K562 (cell line): ENCODE measurements around the gene PDZD8. TPM values are rescaled to one million over a fixed set of nuclear protein-coding genes. Genes with fewer than 3 reads are reported as not detected.
A peak's percentile ranks its signal among the peaks of the same experiment; 100 is the strongest.

Experiments
- ARID1B ChIP-seq: fragments of 450-650 bp; IDR thresholded peaks from 2 replicates; pipeline ENCODE4 v1.6.1; 2016; ENCODE audit warnings: antibody characterized with exemption, mild to moderate bottlenecking, inconsistent platforms
- ARID3A ChIP-seq: IDR thresholded peaks from 2 replicates; pipeline ENCODE4 v1.6.1; 2012; ENCODE audit warnings: low read depth, low read length, improper control_type of control experiment, borderline replicate concordance
- C11orf30 ChIP-seq: fragments of 450-650 bp; IDR thresholded peaks from 2 replicates; pipeline ENCODE4 v1.6.1; 2016; ENCODE audit warnings: low read depth, mild to moderate bottlenecking
- CREM ChIP-seq: IDR thresholded peaks from 2 replicates; pipeline ENCODE4 v1.6.1; 2014; ENCODE audit warnings: antibody characterized with exemption, low read depth
- CTCFL ChIP-seq: IDR thresholded peaks from 2 replicates; pipeline ENCODE4 v1.6.1; 2011; ENCODE audit warnings: borderline replicate concordance, low read depth, mild to moderate bottlenecking, moderate library complexity, low read length; ENCODE audit not compliant: insufficient read depth, poor library complexity, severe bottlenecking
- DACH1 ChIP-seq: fragments of 450-650 bp; IDR thresholded peaks from 2 replicates; pipeline ENCODE4 v1.6.1; 2018; ENCODE audit not compliant: partially characterized antibody
- GABPB2 ChIP-seq: fragments of 250-450 bp; sonication (Bioruptor Pico); conservative IDR thresholded peaks from 2 replicates; pipeline ENCODE4 v1.5.1; 2021; ENCODE audit warnings: mild to moderate bottlenecking
- JUND ChIP-seq, 2 experiments: IDR thresholded peaks; 2 replicates in 1 of 2; 3 replicates in 1 of 2; pipeline ENCODE4 v1.6.1; 2011; ENCODE audit warnings: borderline replicate concordance in 2 of 2, low read depth in 2 of 2, low read length in 2 of 2, improper control_type of control experiment in 1 of 2, missing biosample characterization in 1 of 2, missing genetic modification characterization in 1 of 2, missing genetic modification reagents in 1 of 2
- L3MBTL2 ChIP-seq: fragments of 450-650 bp; IDR thresholded peaks from 2 replicates; pipeline ENCODE4 v1.6.1; 2016; ENCODE audit warnings: mild to moderate bottlenecking, moderate library complexity
- MAZ ChIP-seq, 2 experiments: fragments of 450-650 bp in 1 of 2; sonication (generic) in 1 of 2; formaldehyde crosslinking; IDR thresholded peaks in 1 of 2; conservative IDR thresholded peaks in 1 of 2; 2 replicates each; pipeline versions ENCODE4 v1.4.0 to v1.5.0; 2020; ENCODE audit warnings: mild to moderate bottlenecking in 1 of 2, missing genetic modification reagents in 1 of 2
- NFE2L1 ChIP-seq: fragments of 450-650 bp; IDR thresholded peaks from 2 replicates; pipeline ENCODE4 v1.6.1; 2016; ENCODE audit warnings: missing genetic modification characterization, low read depth, mild to moderate bottlenecking, missing compliant biosample characterization, moderate library complexity, borderline replicate concordance
- PTRF ChIP-seq: fragments of 450-650 bp; IDR thresholded peaks from 2 replicates; pipeline ENCODE4 v1.6.1; 2016; ENCODE audit warnings: mild to moderate bottlenecking, missing genetic modification characterization, missing compliant biosample characterization
- RB1 ChIP-seq: fragments of 450-650 bp; IDR thresholded peaks from 2 replicates; pipeline ENCODE4 v1.6.1; 2017; ENCODE audit warnings: low read depth, mild to moderate bottlenecking
- RNF2 ChIP-seq: sonication (generic); IDR thresholded peaks from 2 replicates; pipeline ENCODE4 v1.6.1; 2016
- SREBF2 ChIP-seq: sonication (generic); formaldehyde crosslinking; IDR thresholded peaks from 2 replicates; pipeline ENCODE4 v1.4.0; 2020; ENCODE audit warnings: mild to moderate bottlenecking, missing genetic modification reagents
- TAF15 ChIP-seq: fragments of 200-400 bp; formaldehyde crosslinking; IDR thresholded peaks from 2 replicates; pipeline ENCODE4 v1.6.1; 2017; ENCODE audit warnings: mild to moderate bottlenecking, low read depth, low read length, moderate library complexity
- THRAP3 ChIP-seq: fragments of 450-650 bp; IDR thresholded peaks from 2 replicates; pipeline ENCODE4 v1.6.1; 2016; ENCODE audit warnings: mild to moderate bottlenecking, inconsistent platforms, borderline replicate concordance
- ZNF444 ChIP-seq: fragments of 250-450 bp; sonication (Bioruptor Pico); IDR thresholded peaks from 2 replicates; pipeline ENCODE4 v1.4.0; 2020; ENCODE audit warnings: mild to moderate bottlenecking, moderate library complexity
- ZNF75A ChIP-seq: fragments of 450-650 bp; formaldehyde crosslinking; IDR thresholded peaks from 2 replicates; pipeline ENCODE4 v1.4.0; 2020; ENCODE audit warnings: mild to moderate bottlenecking
- polyA plus RNA-seq, 8 experiments: library from polyadenylated mRNA; depleted of rRNA in 4 of 8; stranded (reverse) in 5 of 8; unstranded in 3 of 8; fragments of >200 nt; fragmentation: Nextera tagmentation in 2 of 8; fragmentation: Illumina TruSeq in 1 of 8; extraction: Ambion mirVana in 2 of 8; extraction: Trizol in 1 of 8; gene quantifications; 2 replicates each; pipeline versions ENCODE4 v1.2.1 to v1.2.3, GENCODE V29; 2011 to 2014; ENCODE audit warnings: inconsistent platforms in 1 of 8, missing spikeins in 1 of 8
- total RNA-seq, 7 experiments: library from RNA; depleted of rRNA in 6 of 7; stranded (reverse); fragments of >200 nt in 6 of 7; fragmentation: Illumina TruSeq in 2 of 7; extraction: Trizol in 2 of 7; gene quantifications; 2 replicates each; pipeline versions ENCODE4 v1.2.1 to v1.2.3, GENCODE V29; 2011 to 2021; ENCODE audit warnings: low replicate concordance in 1 of 7
- TF ChIP-seq, protein P1 (sequence below): sonication (generic); formaldehyde crosslinking; IDR thresholded peaks from 2 replicates; pipeline ENCODE4 v1.8.0; 2022; ENCODE audit warnings: missing genetic modification reagents, mild to moderate bottlenecking, borderline replicate concordance
- TF ChIP-seq, protein P2 (sequence below): fragments of 450-650 bp; IDR thresholded peaks from 2 replicates; pipeline ENCODE4 v1.6.1; 2017; ENCODE audit warnings: mild to moderate bottlenecking, moderate library complexity

Gene PDZD8
- total and polyA plus RNA-seq, 9 of the 15 experiments (the other 6 are each of a cell fraction or from before 2014, with no cell fraction given) = 5.5 to 53.4 (median 36.8) TPM

DNA sequence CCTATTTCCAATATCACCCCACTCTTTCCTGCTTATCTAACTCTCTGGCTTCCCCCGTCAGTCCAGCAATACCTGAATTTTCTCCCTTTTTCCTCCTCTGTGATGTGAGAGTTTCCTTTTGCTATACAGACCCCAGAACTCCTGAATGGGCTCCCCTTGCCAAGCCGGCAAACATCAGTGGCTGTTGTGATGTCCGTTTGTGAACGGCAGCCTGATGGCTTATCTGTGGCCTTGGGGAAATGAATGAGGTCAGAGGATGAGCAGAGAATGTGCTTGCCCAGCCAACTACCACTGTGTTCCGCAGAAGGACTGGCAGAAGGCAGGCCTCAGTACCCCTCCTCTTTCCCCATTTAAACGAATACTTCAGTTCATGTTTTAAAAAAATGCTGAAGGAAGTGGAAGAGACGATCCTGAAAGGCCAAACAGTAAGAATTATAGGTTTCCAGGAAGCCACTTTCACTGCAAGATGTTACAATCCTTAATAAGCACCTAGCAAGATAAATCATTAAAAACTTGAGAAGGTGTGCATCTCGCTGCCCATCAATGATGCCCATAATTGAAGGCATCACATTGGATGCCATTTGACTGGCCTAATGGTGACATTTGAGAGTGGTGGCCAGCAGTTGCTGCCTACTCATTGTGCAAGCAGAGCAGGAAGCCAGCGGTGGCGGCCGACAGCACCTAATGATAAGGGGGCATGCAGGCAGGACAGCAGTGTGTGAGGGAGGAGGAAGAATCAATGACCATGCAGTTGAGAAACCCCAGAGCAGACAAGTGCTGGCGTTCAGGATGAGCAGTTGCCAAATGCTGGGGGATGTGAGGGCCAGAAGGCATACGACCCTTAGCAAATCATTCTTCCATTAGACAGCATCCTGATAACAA, 102.8 kb downstream of the PDZD8 start (continued):
- peak; percentile 66; the same call in 1 of the 2 replicates for TF ChIP-seq RNF2
- TF ChIP-seq CREM = 0 out of 2 replicates have a peak, but pooled peaks have one; percentile 41
- TF ChIP-seq GABPB2 = no peak
- TF ChIP-seq THRAP3 = no peak
- no peak for TF ChIP-seq NFE2L1 (tag)
- no peak for TF ChIP-seq SREBF2 (CRISPR knock-in tag)
- no peak for TF ChIP-seq TAF15
- TF ChIP-seq, protein P1, sequence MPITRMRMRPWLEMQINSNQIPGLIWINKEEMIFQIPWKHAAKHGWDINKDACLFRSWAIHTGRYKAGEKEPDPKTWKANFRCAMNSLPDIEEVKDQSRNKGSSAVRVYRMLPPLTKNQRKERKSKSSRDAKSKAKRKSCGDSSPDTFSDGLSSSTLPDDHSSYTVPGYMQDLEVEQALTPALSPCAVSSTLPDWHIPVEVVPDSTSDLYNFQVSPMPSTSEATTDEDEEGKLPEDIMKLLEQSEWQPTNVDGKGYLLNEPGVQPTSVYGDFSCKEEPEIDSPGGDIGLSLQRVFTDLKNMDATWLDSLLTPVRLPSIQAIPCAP (CRISPR knock-in tag) = no peak
- no peak for TF ChIP-seq DACH1
- TF ChIP-seq, protein P2, sequence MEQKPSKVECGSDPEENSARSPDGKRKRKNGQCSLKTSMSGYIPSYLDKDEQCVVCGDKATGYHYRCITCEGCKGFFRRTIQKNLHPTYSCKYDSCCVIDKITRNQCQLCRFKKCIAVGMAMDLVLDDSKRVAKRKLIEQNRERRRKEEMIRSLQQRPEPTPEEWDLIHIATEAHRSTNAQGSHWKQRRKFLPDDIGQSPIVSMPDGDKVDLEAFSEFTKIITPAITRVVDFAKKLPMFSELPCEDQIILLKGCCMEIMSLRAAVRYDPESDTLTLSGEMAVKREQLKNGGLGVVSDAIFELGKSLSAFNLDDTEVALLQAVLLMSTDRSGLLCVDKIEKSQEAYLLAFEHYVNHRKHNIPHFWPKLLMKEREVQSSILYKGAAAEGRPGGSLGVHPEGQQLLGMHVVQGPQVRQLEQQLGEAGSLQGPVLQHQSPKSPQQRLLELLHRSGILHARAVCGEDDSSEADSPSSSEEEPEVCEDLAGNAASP = no peak
- TF ChIP-seq ARID3A = no peak
- peak; percentile 37; the same call in 1 of the 2 replicates for TF ChIP-seq ARID1B
- no peak for TF ChIP-seq ZNF75A (CRISPR knock-in tag)
- no peak for TF ChIP-seq CTCFL
- no peak for TF ChIP-seq PTRF (tag)
- TF ChIP-seq L3MBTL2 = no peak
- no peak for TF ChIP-seq ZNF444 (CRISPR knock-in tag)
- peak; percentile 42 for TF ChIP-seq JUND (IDR thresholded peaks at IDR 0.05; ENCODE audit: borderline replicate concordance, low read depth, low read length)
- peak; percentile 59; the same call in 2 of the 3 replicates for TF ChIP-seq JUND (tag; IDR thresholded peaks at IDR 0.05; ENCODE audit: borderline replicate concordance, low read depth, low read length)
- TF ChIP-seq C11orf30 = peak; percentile 34; the same call in 1 of the 2 replicates
- TF ChIP-seq MAZ (CRISPR knock-in tag; conservative IDR thresholded peaks at IDR 0.05 in 1 of 2, IDR thresholded peaks at IDR 0.05 in 1 of 2) = 0 out of 4 replicates have a peak, but pooled peaks of 1 of the 2 experiments have one; percentile 23
- TF ChIP-seq RB1 = no peak
